GM21786 (cell line): Measurements from ENCODE around the gene RPS15A.
"Not testable (repeated sequence)": the region's sequence is repeated elsewhere in the genome, so short reads cannot be mapped to it uniquely, and the experiment has no call there.

Experiments used
- ATAC-seq: cut with Tn5 transposase; IDR thresholded peaks from one replicate; pipeline ENCODE4 v1.9.1; 2021; ENCODE audit not compliant: unreplicated experiment

The RPS15A gene

DNA sequence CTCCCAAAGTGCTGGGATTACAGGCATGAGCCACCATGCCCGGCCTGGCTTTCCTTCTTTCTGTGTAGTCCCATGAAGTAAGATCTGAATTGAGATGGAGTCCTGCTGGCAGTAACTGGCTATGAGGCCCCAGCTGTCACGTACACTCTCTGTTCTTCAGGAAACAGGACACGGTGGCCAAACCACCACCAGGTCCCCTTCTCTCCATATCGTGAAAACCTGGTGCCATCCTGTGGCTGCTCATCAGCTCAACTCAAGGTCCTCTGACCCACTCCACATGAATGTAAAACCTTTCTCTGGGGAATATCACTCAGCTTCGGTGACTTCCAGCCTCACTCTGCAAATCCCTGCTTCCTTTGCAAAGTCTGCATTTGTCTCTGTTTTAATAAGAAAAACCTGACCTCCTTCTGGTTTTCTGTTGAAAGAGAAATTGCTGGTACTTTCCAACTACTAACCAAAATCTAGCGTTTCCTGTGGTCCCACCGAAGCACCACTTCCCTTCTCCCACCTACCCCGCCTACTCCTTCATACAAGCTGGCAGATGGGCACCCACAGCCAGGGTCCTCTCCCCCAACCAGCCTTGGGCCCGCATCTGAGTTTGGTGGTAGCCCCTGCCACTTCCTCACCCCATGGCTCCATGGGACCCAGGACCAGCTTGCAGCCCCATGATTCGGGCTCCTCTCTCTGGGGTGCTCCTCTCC, 32.0 kb downstream of the RPS15A start:
- peak; percentile 45 for ATAC-seq

- not testable (repeated sequence) for ATAC-seq
Observed at GRCh38 chr16:18756639-18757038, 33.5 kb downstream of the RPS15A start.

GRCh38 chr16:18742870-18743269, 47.3 kb downstream of the RPS15A start:
- not testable (repeated sequence) for ATAC-seq

DNA sequence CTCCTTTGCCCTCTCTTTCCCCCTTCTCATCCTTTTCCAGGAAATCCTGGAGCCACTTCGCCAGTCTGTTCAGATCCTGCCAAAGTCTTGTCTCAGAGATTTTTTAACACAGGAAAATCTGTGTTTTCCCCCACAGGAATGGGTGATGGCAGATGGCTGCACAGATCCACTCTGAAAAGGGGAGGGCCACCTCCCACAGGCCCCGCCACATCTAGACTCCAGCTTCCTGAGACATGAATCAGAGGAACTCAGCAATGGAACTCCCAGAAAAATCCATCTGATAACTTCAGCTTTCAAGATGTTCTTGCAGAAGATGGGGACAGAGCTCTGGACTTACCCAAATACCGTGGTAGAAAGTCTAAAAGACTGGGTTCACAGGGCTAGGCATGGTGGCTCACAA, 50.1 kb downstream of the RPS15A start:
- ATAC-seq = not testable (repeated sequence)

DNA sequence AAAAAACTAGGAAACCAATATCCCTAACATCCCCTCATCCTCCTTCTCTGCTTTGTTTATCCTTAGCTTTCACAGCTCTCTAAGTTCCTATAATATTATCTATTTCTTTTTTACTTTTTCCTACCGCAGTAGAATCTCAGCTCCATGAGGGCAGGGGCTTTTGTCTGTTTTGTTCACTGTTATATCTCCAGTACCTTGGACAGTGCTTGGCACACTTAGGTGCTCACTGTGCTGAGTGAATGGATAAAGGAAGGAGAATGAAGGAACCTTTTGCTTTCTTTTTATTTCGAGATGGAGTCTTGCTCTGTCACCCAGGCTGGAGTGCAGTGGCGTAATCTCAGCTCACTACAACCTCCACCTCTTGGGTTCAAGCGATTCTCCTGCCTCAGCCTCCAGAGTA, 51.4 kb downstream of the RPS15A start:
- not testable (repeated sequence) for ATAC-seq

- ATAC-seq = not testable (repeated sequence)
Observed at GRCh38 chr16:18734279-18734678, 55.9 kb downstream of the RPS15A start.
